C4-2B (cell line): Measurements from ENCODE around the gene ADGRB3.

ENCODE experiments used
- H3K27ac ChIP-seq: fragments of 450-650 bp; 2 replicates; pipeline ENCODE4 v1.5.1; 2017
- CTCF ChIP-seq: fragments of 450-650 bp; conservative IDR thresholded peaks from 2 replicates; pipeline ENCODE4 v1.5.1; 2017; ENCODE audit warnings: mild to moderate bottlenecking
- ZFX ChIP-seq: fragments of 450-650 bp; IDR thresholded peaks from 2 replicates; pipeline ENCODE4 v1.6.1; 2017

The ADGRB3 gene

GRCh38 chr6:69064226-69064625 is 429.1 kb downstream of the ADGRB3 start:
- TF ChIP-seq CTCF (no peak), ZFX (no peak)
- no peak overlapping the region for H3K27ac ChIP-seq

GRCh38 chr6:69069881-69070280 is 434.8 kb downstream of the ADGRB3 start:
- TF ChIP-seq ZFX (no peak), CTCF (no peak)
- no peak overlapping the region for H3K27ac ChIP-seq

- no peak for TF ChIP-seq CTCF
- no peak for TF ChIP-seq ZFX
- no peak overlapping the region for H3K27ac ChIP-seq
Measured at GRCh38 chr6:69072796-69073195, 437.7 kb downstream of the ADGRB3 start.

GRCh38 chr6:69084746-69085335 is 449.8 kb downstream of the ADGRB3 start:
- H3K27ac ChIP-seq = no peak overlapping the region
- TF ChIP-seq CTCF (no peak), ZFX (no peak)

- TF ChIP-seq ZFX = no peak
- no peak for TF ChIP-seq CTCF
- H3K27ac ChIP-seq = no peak overlapping the region
Measured at GRCh38 chr6:69086689-69087088, 451.6 kb downstream of the ADGRB3 start.

GRCh38 chr6:69089539-69089938 is 454.5 kb downstream of the ADGRB3 start:
- H3K27ac ChIP-seq = no peak overlapping the region
- TF ChIP-seq CTCF (no peak), ZFX (no peak)

GRCh38 chr6:69090132-69090531 is 455.1 kb downstream of the ADGRB3 start:
- no peak overlapping the region for H3K27ac ChIP-seq
- TF ChIP-seq CTCF (no peak), ZFX (no peak)
